Muscle of arm (tissue), 12 donors: ENCODE measurements around the gene TTC12. TPM values are rescaled to one million over a fixed set of nuclear protein-coding genes. Genes with fewer than 3 reads are reported as not detected.

Experiments
- DNase-seq: peaks from one replicate; pipeline ENCODE4 v3.0.0-alpha.2; 2013
- polyA plus RNA-seq, 12 donors: library from polyadenylated mRNA; unstranded; fragments of 120-200 nt; gene quantifications; one replicate each; pipeline ENCODE4 v1.2.1, GENCODE V29; 2013; ENCODE audit not compliant: insufficient read length in 12 of 12

TTC12 gene
- polyA plus RNA-seq, 12 donors, result 7.1 to 18.8 (median 9.8) TPM; not detected in 1

GRCh38 chr11:113401718-113402117, 87.3 kb downstream of the TTC12 start:
- DNase-seq, result no peak

GRCh38 chr11:113404859-113405430, 90.6 kb downstream of the TTC12 start:
- no peak for DNase-seq

GRCh38 chr11:113405724-113406478, 91.5 kb downstream of the TTC12 start:
- no peak for DNase-seq

GRCh38 chr11:113407163-113407562, 92.8 kb downstream of the TTC12 start:
- no peak for DNase-seq

GRCh38 chr11:113408206-113408605, 93.8 kb downstream of the TTC12 start:
- DNase-seq, result no peak

GRCh38 chr11:113408887-113409286, 94.5 kb downstream of the TTC12 start:
- DNase-seq, result no peak

- DNase-seq, result no peak
Measured at GRCh38 chr11:113409526-113409925, 95.1 kb downstream of the TTC12 start.

GRCh38 chr11:113410414-113411135, 96.2 kb downstream of the TTC12 start:
- no peak for DNase-seq

GRCh38 chr11:113411536-113411935, 97.2 kb downstream of the TTC12 start:
- no peak for DNase-seq

- no peak for DNase-seq
Measured at GRCh38 chr11:113412675-113413074, 98.3 kb downstream of the TTC12 start.

GRCh38 chr11:113415343-113415742, 101.0 kb downstream of the TTC12 start:
- DNase-seq, result no peak

Other genes starting within 250 kb of the TTC12 start
- gene ANKK1, start 73.2 kb downstream of the TTC12 start, polyA plus RNA-seq, result 1 to 10 TPM in 1 of 12 donors, under 1 TPM in 7, not detected in 4; 0.13 to 1.1 (median 0.22) TPM
- 1 to 10 TPM in 1 of 12 donors, under 1 TPM in 7, not detected in 4; 0.08 to 1.7 (median 0.25) TPM for gene DRD2, start 160.8 kb downstream of the TTC12 start, polyA plus RNA-seq